Natural killer cell treated with Interleukin-12 subunit alpha and Interleukin-12 subunit beta and Interleukin-15 and Interleukin-18, amount 100 ng/mL, for 72 hours (primary cell): ENCODE data around the gene SORCS2. TPM values are rescaled to one million over a fixed set of nuclear protein-coding genes. Genes with fewer than 3 reads are reported as not detected.

ENCODE experiments used
- ATAC-seq, 2 donors: fragments of 150-1000 bp; cut with Tn5 transposase in 1 of 2; sonication (Bioruptor Pico), chemical (Tn5 transposase) in 1 of 2; 2 replicates each; pipeline ENCODE4 v1.10.0; 2021
- DNase-seq: peaks from one replicate; pipeline ENCODE4 v3.0.0; 2022; ENCODE audit warnings: low spot score
- H3K27ac Mint-ChIP-seq, 2 donors: 1 replicate in 1 of 2; 2 replicates in 1 of 2; pipeline ENCODE4 v1.8.0; 2022; ENCODE audit warnings: mixed read lengths in 2 of 2, mild to moderate bottlenecking in 1 of 2, moderate library complexity in 1 of 2
- H3K27me3 Mint-ChIP-seq, 2 donors: 1 replicate in 1 of 2; 2 replicates in 1 of 2; pipeline ENCODE4 v1.8.0; 2022; ENCODE audit warnings: mixed read lengths in 2 of 2
- H3K36me3 Mint-ChIP-seq: one replicate; pipeline ENCODE4 v1.8.0; 2022; ENCODE audit warnings: mixed read lengths
- H3K4me1 Mint-ChIP-seq, 2 donors: 1 replicate in 1 of 2; 2 replicates in 1 of 2; pipeline ENCODE4 v1.8.0; 2022; ENCODE audit warnings: low read depth in 2 of 2, mixed read lengths in 2 of 2, mild to moderate bottlenecking in 1 of 2
- H3K4me3 Mint-ChIP-seq: one replicate; pipeline ENCODE4 v1.8.0; 2022; ENCODE audit warnings: mixed read lengths
- H3K9me3 Mint-ChIP-seq: 2 replicates; pipeline ENCODE4 v1.8.0; 2022; ENCODE audit warnings: mixed read lengths
- total RNA-seq, 2 donors: library from RNA; stranded (reverse); gene quantifications; one replicate each; pipeline ENCODE4 v1.2.3, GENCODE V29; 2022

The SORCS2 gene
- total RNA-seq, 2 donors from 2014 or later, result 0.17 to 0.21 TPM

- no peak for DNase-seq
- peaks cover 8 to 15% of the 10 kb centered on the region in 2 donors for H3K27me3 Mint-ChIP-seq
- H3K4me3 Mint-ChIP-seq, result no peak overlapping the region
- no peaks in the 10 kb centered on the region for H3K9me3 Mint-ChIP-seq
- H3K4me1 Mint-ChIP-seq, result peaks cover 5 to 13% of the 10 kb centered on the region in 2 donors
- no peaks in the 10 kb centered on the region for H3K36me3 Mint-ChIP-seq
- no peak for ATAC-seq
- no peak overlapping the region for H3K27ac Mint-ChIP-seq
Measured at GRCh38 chr4:7498446-7499200, 306.3 kb downstream of the SORCS2 start.

GRCh38 chr4:7499661-7500060 lies 307.3 kb downstream of the SORCS2 start:
- no peak overlapping the region for H3K4me3 Mint-ChIP-seq
- no peak overlapping the region for H3K27ac Mint-ChIP-seq
- H3K27me3 Mint-ChIP-seq, result peaks cover 8 to 15% of the 10 kb centered on the region in 2 donors
- no peaks in the 10 kb centered on the region for H3K36me3 Mint-ChIP-seq
- no peaks in the 10 kb centered on the region for H3K9me3 Mint-ChIP-seq
- H3K4me1 Mint-ChIP-seq, result peaks cover 5 to 13% of the 10 kb centered on the region in 2 donors
- no peak for ATAC-seq
- DNase-seq, result no peak

GRCh38 chr4:7500404-7500803 lies 308.1 kb downstream of the SORCS2 start:
- no peak overlapping the region for H3K27ac Mint-ChIP-seq
- H3K4me1 Mint-ChIP-seq, result peaks cover 5 to 13% of the 10 kb centered on the region in 2 donors
- DNase-seq (no peak), ATAC-seq (peak in 1 of 2 donors; percentile 49)
- peaks cover 8 to 15% of the 10 kb centered on the region in 2 donors for H3K27me3 Mint-ChIP-seq
- no peaks in the 10 kb centered on the region for H3K9me3 Mint-ChIP-seq
- no peak overlapping the region for H3K4me3 Mint-ChIP-seq
- no peaks in the 10 kb centered on the region for H3K36me3 Mint-ChIP-seq

- Mint-ChIP-seq H3K9me3 (no peaks in the 10 kb centered on the region), H3K36me3 (no peaks in the 10 kb centered on the region), H3K27me3 (peaks cover 8 to 15% of the 10 kb centered on the region in 2 donors), H3K27ac (no peak overlapping the region), H3K4me1 (peaks cover 5 to 13% of the 10 kb centered on the region in 2 donors), H3K4me3 (no peak overlapping the region)
- no peak for ATAC-seq
- no peak for DNase-seq
Measured at GRCh38 chr4:7501314-7501713, 309.0 kb downstream of the SORCS2 start.

- Mint-ChIP-seq H3K4me1 (peaks cover 5 to 13% of the 10 kb centered on the region in 2 donors), H3K27ac (peak overlapping the region in 1 of 2 donors; percentile 3)
Measured at GRCh38 chr4:7501873-7502272, 309.5 kb downstream of the SORCS2 start.

GRCh38 chr4:7503559-7504249 lies 311.4 kb downstream of the SORCS2 start:
- peaks cover 6 to 21% of the 10 kb centered on the region in 2 donors for H3K27me3 Mint-ChIP-seq
- H3K4me1 Mint-ChIP-seq, result peaks cover 5 to 20% of the 10 kb centered on the region in 2 donors
- H3K4me3 Mint-ChIP-seq, result no peak overlapping the region
- no peak for ATAC-seq
- H3K36me3 Mint-ChIP-seq, result no peaks in the 10 kb centered on the region
- no peaks in the 10 kb centered on the region for H3K9me3 Mint-ChIP-seq
- no peak for DNase-seq
- no peak overlapping the region for H3K27ac Mint-ChIP-seq

More at GRCh38 chr4:7501873-7502272, 309.5 kb downstream of the SORCS2 start:
- no peaks in the 10 kb centered on the region for H3K36me3 Mint-ChIP-seq
- ATAC-seq (no peak), DNase-seq (no peak)
- no peaks in the 10 kb centered on the region for H3K9me3 Mint-ChIP-seq
- no peak overlapping the region for H3K4me3 Mint-ChIP-seq
- H3K27me3 Mint-ChIP-seq, result peaks cover 8 to 15% of the 10 kb centered on the region in 2 donors

- no peak for DNase-seq
- H3K9me3 Mint-ChIP-seq, result no peaks in the 10 kb centered on the region
- peak in 1 of 2 donors; percentile 17 for ATAC-seq
Measured at GRCh38 chr4:7505116-7505900, 313.0 kb downstream of the SORCS2 start.

GRCh38 chr4:7506119-7506518 lies 313.8 kb downstream of the SORCS2 start:
- ATAC-seq (no peak), DNase-seq (no peak)
- no peaks in the 10 kb centered on the region for H3K36me3 Mint-ChIP-seq
- no peaks in the 10 kb centered on the region for H3K9me3 Mint-ChIP-seq
- no peak overlapping the region for H3K27ac Mint-ChIP-seq
- no peak overlapping the region for H3K4me3 Mint-ChIP-seq
- H3K27me3 Mint-ChIP-seq, result peaks cover 7 to 28% of the 10 kb centered on the region in 2 donors
- peaks cover 0 to 19% of the 10 kb centered on the region in 2 donors for H3K4me1 Mint-ChIP-seq

More at GRCh38 chr4:7505116-7505900, 313.0 kb downstream of the SORCS2 start:
- H3K36me3 Mint-ChIP-seq, result no peaks in the 10 kb centered on the region
- no peak overlapping the region for H3K4me3 Mint-ChIP-seq
- peaks cover 0 to 23% of the 10 kb centered on the region in 2 donors for H3K27me3 Mint-ChIP-seq
- no peak overlapping the region for H3K27ac Mint-ChIP-seq
- H3K4me1 Mint-ChIP-seq, result peaks cover 0 to 16% of the 10 kb centered on the region in 2 donors

GRCh38 chr4:7506572-7506971 lies 314.2 kb downstream of the SORCS2 start:
- Mint-ChIP-seq H3K9me3 (no peaks in the 10 kb centered on the region), H3K4me1 (peaks cover 0 to 21% of the 10 kb centered on the region in 2 donors), H3K4me3 (no peak overlapping the region), H3K36me3 (no peaks in the 10 kb centered on the region), H3K27ac (no peak overlapping the region), H3K27me3 (peaks cover 10 to 32% of the 10 kb centered on the region in 2 donors)
- DNase-seq (no peak), ATAC-seq (no peak)

- Mint-ChIP-seq H3K4me1 (peaks cover 0 to 21% of the 10 kb centered on the region in 2 donors), H3K9me3 (no peaks in the 10 kb centered on the region), H3K4me3 (no peak overlapping the region), H3K27me3 (peaks cover 10 to 28% of the 10 kb centered on the region in 2 donors), H3K27ac (no peak overlapping the region), H3K36me3 (no peaks in the 10 kb centered on the region)
- no peak for DNase-seq
- ATAC-seq, result no peak
Measured at GRCh38 chr4:7507381-7507780, 315.0 kb downstream of the SORCS2 start.

- DNase-seq, result no peak
- Mint-ChIP-seq H3K4me3 (no peak overlapping the region), H3K27ac (no peak overlapping the region), H3K36me3 (no peaks in the 10 kb centered on the region), H3K9me3 (no peaks in the 10 kb centered on the region), H3K27me3 (peaks cover 10 to 24% of the 10 kb centered on the region in 2 donors), H3K4me1 (peaks cover 0 to 20% of the 10 kb centered on the region in 2 donors)
- ATAC-seq, result no peak
Measured at GRCh38 chr4:7510066-7510465, 317.7 kb downstream of the SORCS2 start.

GRCh38 chr4:7510538-7510937 lies 318.2 kb downstream of the SORCS2 start:
- no peak overlapping the region for H3K27ac Mint-ChIP-seq
- no peaks in the 10 kb centered on the region for H3K36me3 Mint-ChIP-seq
- H3K9me3 Mint-ChIP-seq, result no peaks in the 10 kb centered on the region
- H3K4me3 Mint-ChIP-seq, result no peak overlapping the region
- H3K4me1 Mint-ChIP-seq, result peaks cover 0 to 20% of the 10 kb centered on the region in 2 donors
- DNase-seq, result no peak
- no peak for ATAC-seq
- peaks cover 10 to 24% of the 10 kb centered on the region in 2 donors for H3K27me3 Mint-ChIP-seq

GRCh38 chr4:7511525-7511924 lies 319.2 kb downstream of the SORCS2 start:
- no peak overlapping the region for H3K27ac Mint-ChIP-seq
- DNase-seq (no peak), ATAC-seq (no peak)
- H3K9me3 Mint-ChIP-seq, result no peaks in the 10 kb centered on the region
- H3K4me3 Mint-ChIP-seq, result no peak overlapping the region
- H3K27me3 Mint-ChIP-seq, result peaks cover 10 to 24% of the 10 kb centered on the region in 2 donors
- H3K36me3 Mint-ChIP-seq, result no peaks in the 10 kb centered on the region
- H3K4me1 Mint-ChIP-seq, result peaks cover 0 to 20% of the 10 kb centered on the region in 2 donors
